Measurements from ENCODE around the gene TMEFF2. TPM values are rescaled to one million over a fixed set of nuclear protein-coding genes. Genes with fewer than 3 reads are reported as not detected.

Gene TMEFF2
- total RNA-seq, 2 experiments from 2014 or later: not detected

DNA sequence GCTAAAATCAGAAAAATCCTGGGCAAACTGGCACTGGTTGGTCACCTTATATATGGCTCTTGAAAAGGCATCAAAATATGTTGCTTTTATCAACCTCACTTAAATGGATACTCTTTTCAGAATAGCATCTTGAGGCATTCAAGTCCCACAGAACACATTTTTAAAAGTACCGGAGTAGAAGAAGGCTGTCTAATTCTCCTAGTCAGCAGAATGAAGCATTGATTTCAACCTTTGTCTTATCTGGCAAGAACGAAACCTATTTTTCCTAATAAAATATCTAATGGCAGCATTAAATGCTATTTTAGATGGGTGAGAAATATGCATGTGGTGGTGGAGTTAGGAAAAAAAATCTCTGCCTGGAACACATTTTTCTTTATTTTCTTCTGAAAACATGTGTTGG is 27.8 kb downstream of the TMEFF2 start:
- intact Hi-C loops (cut with DNase I, micrococcal nuclease): loop anchor here in 1 of 2 experiments (10.0 kb wide), 1 partner anchor 452 kb away; no protein-coding TSS in a partner anchor
- Mint-ChIP-seq H3K27me3 (peaks cover 20% of the 10 kb centered on the region), H3K27ac (no peak overlapping the region), H3K36me3 (ENCODE audit: low read depth) (no peaks in the 10 kb centered on the region), H3K4me3 (no peak overlapping the region), H3K9me3 (ENCODE audit: low read depth) (no peaks in the 10 kb centered on the region), H3K4me1 (peaks cover under 1% of the 10 kb centered on the region)
- POLR2A ChIA-PET: no interaction called here
- CTCF ChIA-PET: no interaction called here
- DNase-seq: no peak
- no peak for ATAC-seq

DNA sequence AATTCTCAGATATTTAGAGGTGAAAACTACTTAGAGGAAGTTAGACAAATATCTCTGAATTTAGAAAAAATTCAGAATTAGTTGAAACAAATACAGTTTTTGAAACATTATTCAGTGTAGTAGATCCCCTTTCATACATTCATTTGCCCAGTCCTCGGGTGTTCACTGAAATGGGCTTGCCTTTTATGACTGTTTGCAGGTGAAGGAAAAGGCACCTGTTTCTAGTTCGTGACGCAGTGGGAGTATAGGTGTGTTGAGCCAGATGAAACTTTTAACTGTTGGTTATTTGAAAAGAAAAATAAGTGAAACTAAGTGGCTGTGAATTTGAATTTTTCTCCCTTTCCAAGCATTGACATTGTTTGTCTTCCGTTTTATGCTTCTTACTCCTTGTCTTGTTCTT is 28.9 kb downstream of the TMEFF2 start:
- intact Hi-C loops (cut with DNase I, micrococcal nuclease): loop anchor here in 1 of 2 experiments (10.0 kb wide), 1 partner anchor 451 kb away; no protein-coding TSS in a partner anchor
- H3K4me1 Mint-ChIP-seq: peaks cover 8% of the 10 kb centered on the region
- CTCF ChIA-PET: no interaction called here
- H3K27me3 Mint-ChIP-seq: peaks cover 15% of the 10 kb centered on the region
- DNase-seq (no peak), ATAC-seq (no peak)
- no peaks in the 10 kb centered on the region for H3K9me3 Mint-ChIP-seq (ENCODE audit: low read depth)
- POLR2A ChIA-PET: no interaction called here
- no peak overlapping the region for H3K27ac Mint-ChIP-seq
- no peak overlapping the region for H3K4me3 Mint-ChIP-seq
- H3K36me3 Mint-ChIP-seq (ENCODE audit: low read depth): no peaks in the 10 kb centered on the region

DNA sequence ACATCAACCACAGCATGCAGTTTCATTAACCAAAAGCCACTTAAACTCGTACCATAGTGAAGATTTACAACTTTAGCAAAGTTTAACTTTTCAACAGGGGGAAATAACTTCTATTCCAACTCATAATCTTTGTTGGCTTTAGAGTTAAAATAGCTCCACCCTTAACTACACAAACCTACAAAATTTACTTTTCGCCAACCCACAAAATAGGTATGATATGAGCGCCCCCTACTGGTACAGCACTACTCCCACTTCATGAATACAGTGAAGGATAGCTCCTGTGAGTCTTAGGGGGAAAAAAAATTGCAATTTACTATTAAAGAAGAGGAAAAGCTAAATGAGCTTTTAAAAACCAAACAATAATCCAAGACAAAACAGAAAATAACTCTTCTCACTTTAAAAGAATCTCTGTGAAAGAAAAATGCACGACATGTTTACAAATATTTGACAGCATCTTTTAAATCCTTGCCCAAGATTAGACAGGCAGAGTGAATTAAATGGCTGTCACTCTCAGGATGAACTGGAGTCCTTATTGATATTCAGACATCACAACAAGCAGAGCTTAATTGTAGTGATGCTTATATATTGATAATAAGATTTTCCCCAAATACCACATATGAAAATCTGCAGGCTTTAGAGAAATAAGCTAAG is 32.2 kb downstream of the TMEFF2 start:
- Mint-ChIP-seq H3K4me1 (peaks cover 8% of the 10 kb centered on the region), H3K27me3 (peaks cover 9% of the 10 kb centered on the region), H3K9me3 (ENCODE audit: low read depth) (no peaks in the 10 kb centered on the region), H3K36me3 (ENCODE audit: low read depth) (no peaks in the 10 kb centered on the region), H3K27ac (no peak overlapping the region), H3K4me3 (no peak overlapping the region)
- ATAC-seq (peak; percentile 74), DNase-seq (peak; percentile 80)
- ChIA-PET CTCF (interaction anchor here (0.6 to 3.5 kb wide), 81 partner anchors 8 to 1091 kb away, joined by 3 to 90 read pairs (median 4); partner anchors contain the start of genes CAVIN2 and TMEFF2), POLR2A (interaction anchor here (0.7 kb wide), 1 partner anchor 93 kb away, joined by 4 read pairs; no protein-coding TSS in a partner anchor)
- intact Hi-C loops (cut with DNase I, micrococcal nuclease): loop anchor here (1.0 to 10.0 kb wide), 9 partner anchors 294 to 998 kb away; no protein-coding TSS in a partner anchor

DNA sequence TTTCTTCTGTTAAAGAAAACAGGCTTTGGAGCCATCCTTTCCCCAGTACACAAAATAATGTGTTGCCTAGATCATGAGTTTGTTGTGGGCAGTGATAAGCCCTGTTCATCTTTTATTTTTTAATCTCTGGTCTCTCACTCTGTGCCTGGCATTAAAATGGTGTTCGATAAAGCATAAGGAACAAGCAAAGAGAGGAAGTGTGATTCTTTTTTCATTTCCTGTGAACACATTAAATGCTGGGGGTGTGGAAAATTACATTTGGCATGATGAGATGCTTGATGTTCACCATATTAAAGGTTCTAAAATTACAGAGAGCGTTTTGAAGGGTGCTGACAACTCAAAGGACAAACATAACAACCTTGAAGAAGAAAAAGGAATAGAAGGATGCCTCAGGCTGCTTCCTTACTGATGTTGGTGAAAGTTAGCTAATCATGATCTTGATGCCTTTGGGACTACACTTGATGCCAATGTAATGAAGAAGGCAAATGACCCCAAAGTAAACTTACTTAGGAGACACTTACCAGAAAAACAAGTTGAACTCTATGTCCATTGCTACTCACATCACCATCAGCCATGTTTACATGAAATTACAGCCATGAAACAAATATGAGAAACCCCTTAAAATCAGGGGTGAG is 33.0 kb downstream of the TMEFF2 start:
- Mint-ChIP-seq H3K4me1 (peaks cover 8% of the 10 kb centered on the region), H3K27me3 (peaks cover 6% of the 10 kb centered on the region), H3K9me3 (ENCODE audit: low read depth) (no peaks in the 10 kb centered on the region), H3K4me3 (no peak overlapping the region), H3K27ac (no peak overlapping the region), H3K36me3 (ENCODE audit: low read depth) (no peaks in the 10 kb centered on the region)
- ATAC-seq: no peak
- intact Hi-C loops (cut with DNase I, micrococcal nuclease): loop anchor here (1.0 to 10.0 kb wide), 9 partner anchors 293 to 997 kb away; no protein-coding TSS in a partner anchor
- POLR2A ChIA-PET: interaction anchor here (0.7 kb wide), 1 partner anchor 93 kb away, joined by 4 read pairs; no protein-coding TSS in a partner anchor
- CTCF ChIA-PET: interaction anchor here (0.6 to 3.5 kb wide), 71 partner anchors 8 to 1090 kb away, joined by 3 to 90 read pairs (median 4); partner anchors contain the start of genes CAVIN2 and TMEFF2
- DNase-seq: no peak

DNA sequence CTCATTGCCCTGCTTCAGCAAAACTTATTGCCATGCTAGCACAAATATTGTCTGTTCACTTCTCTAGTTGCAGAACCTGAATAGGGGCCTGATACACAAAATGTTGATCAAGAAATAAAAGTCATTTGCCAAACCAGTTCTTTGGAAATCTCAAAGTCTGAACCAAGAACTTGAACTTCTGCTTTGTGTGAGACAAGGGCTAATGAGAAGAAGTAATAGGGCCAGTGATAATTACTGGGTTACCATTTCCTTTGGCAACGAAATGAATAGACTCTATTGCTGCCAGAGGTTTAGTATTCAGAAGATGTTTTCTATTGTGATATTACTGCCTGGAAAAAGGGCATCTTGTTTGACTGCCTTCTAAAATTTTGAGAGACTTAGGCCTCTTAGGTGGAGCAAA is 35.0 kb downstream of the TMEFF2 start:
- Mint-ChIP-seq H3K9me3 (ENCODE audit: low read depth) (no peaks in the 10 kb centered on the region), H3K36me3 (ENCODE audit: low read depth) (no peaks in the 10 kb centered on the region), H3K27me3 (peaks cover 4% of the 10 kb centered on the region), H3K4me3 (no peak overlapping the region), H3K4me1 (peaks cover 8% of the 10 kb centered on the region), H3K27ac (no peak overlapping the region)
- ChIA-PET POLR2A (no interaction called here), CTCF (interaction anchor here (0.7 to 1.9 kb wide), 3 partner anchors 18 to 607 kb away, joined by 3 to 5 read pairs (median 3); no protein-coding TSS in a partner anchor)
- ATAC-seq (no peak), DNase-seq (no peak)
- intact Hi-C loops (cut with DNase I, micrococcal nuclease): loop anchor here (5.0 to 10.0 kb wide), 3 partner anchors 402 to 447 kb away; no protein-coding TSS in a partner anchor

DNA sequence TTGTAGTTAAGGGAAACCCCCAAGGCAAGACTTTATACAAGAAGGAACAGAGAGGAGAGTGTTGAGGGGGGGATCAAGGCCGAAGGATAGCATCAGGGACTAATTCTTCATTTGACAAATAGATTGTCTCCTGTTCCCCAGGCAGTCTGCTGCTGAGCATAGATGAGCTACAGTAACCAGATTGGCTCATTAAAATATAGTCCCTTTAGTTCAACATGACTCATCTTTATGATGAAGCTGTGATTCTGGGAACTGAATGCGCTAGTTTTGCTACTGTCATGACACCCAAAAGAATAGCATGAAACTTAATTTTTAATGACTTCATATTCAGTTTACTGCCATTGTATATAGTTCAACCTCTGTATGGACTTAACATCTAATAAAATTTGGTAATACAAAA is 35.5 kb downstream of the TMEFF2 start:
- intact Hi-C loops (cut with DNase I, micrococcal nuclease): no loop called here
- peak; percentile 76 for ATAC-seq

DNA sequence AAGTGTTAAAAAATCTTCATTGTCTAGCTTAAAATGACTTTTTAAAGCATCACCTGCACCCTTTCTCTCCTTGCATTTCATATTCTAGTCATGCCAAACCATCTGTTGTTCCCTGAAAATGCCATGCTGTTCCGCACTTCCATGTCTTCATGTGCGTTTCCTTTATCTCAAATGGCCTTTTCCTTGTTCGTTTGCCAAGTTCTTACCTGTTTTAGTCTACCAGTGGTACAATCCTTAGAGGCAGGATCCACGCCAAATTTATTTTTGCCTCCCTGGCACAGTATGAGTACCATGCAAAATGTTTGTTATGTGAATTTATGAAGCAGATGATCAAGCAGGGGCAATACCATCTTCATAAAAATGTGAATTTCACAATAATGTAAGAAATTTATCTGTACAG is 37.0 kb downstream of the TMEFF2 start:
- ATAC-seq: no peak
- DNase-seq: no peak
- ChIA-PET CTCF (no interaction called here), POLR2A (no interaction called here)
- peaks cover 5% of the 10 kb centered on the region for H3K27me3 Mint-ChIP-seq
- no peak overlapping the region for H3K4me3 Mint-ChIP-seq
- H3K36me3 Mint-ChIP-seq (ENCODE audit: low read depth): no peaks in the 10 kb centered on the region
- intact Hi-C loops (cut with DNase I, micrococcal nuclease): no loop called here
- no peak overlapping the region for H3K27ac Mint-ChIP-seq
- no peaks in the 10 kb centered on the region for H3K9me3 Mint-ChIP-seq (ENCODE audit: low read depth)
- H3K4me1 Mint-ChIP-seq: peaks cover 8% of the 10 kb centered on the region

More for the DNA sequence above, 35.5 kb downstream of the TMEFF2 start:
- Mint-ChIP-seq H3K4me3 (no peak overlapping the region), H3K27ac (no peak overlapping the region), H3K36me3 (ENCODE audit: low read depth) (no peaks in the 10 kb centered on the region), H3K9me3 (ENCODE audit: low read depth) (no peaks in the 10 kb centered on the region), H3K4me1 (peaks cover 8% of the 10 kb centered on the region), H3K27me3 (peaks cover 5% of the 10 kb centered on the region)
- peak; percentile 3 for DNase-seq
- ChIA-PET POLR2A (no interaction called here), CTCF (interaction anchor here (1.9 kb wide), 1 partner anchor 606 kb away, joined by 5 read pairs; no protein-coding TSS in a partner anchor)

DNA sequence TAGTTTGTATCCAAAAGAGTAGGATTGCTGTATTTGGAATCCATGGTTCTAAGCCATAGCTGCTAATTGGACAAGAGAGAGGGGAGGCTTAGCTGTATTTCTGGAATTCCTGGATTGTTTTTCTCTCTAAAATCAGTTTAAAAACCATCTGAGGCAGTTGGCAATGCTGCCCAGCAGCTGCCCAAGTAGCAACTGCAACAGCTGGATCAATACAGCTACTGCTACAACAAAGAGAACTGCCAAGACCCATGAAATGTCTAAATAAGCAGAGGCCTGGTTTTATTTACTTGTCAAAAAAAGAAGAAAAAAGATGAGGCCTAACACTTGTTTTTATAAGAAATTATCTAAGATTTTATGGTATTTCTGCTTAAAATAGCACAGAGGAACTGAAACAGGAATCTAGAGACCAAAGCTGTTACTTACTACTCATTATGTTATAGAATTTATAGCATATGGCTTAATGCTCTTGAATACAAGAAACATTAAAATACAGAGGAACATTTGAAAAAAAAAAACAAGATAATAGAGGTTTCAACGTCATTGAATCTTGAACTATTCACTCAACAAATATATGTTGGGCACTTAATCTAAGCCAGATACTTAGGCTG is 39.1 kb downstream of the TMEFF2 start:
- CTCF ChIA-PET: interaction anchor here (0.6 to 0.9 kb wide), 3 partner anchors 56 to 357 kb away, joined by 3 to 10 read pairs (median 5); no protein-coding TSS in a partner anchor
- H3K4me3 Mint-ChIP-seq: no peak overlapping the region
- intact Hi-C loops (cut with DNase I, micrococcal nuclease): no loop called here

DNA sequence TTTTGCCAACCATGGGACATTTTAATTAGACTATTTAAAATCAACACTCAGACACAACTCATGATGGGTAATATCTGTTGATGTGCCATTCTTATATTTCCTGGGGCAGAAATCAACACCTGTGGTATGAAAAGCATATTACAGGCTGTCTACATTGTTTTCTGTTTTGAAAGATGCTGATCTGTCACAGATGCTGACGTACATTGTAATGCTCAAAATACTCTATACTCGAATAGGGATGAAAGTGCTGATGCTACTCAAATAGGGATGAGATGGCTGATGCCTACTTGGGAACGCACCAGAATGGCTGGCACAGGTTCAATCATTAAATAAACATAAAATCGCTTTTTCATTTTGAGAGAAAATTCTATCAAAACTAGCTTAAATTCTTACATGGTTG is 41.2 kb downstream of the TMEFF2 start:
- no peak for ATAC-seq
- ChIA-PET CTCF (interaction anchor here (1.5 kb wide), 1 partner anchor 8 kb away, joined by 7 read pairs; no protein-coding TSS in a partner anchor), POLR2A (no interaction called here)
- H3K27me3 Mint-ChIP-seq: peaks cover 5% of the 10 kb centered on the region
- H3K9me3 Mint-ChIP-seq (ENCODE audit: low read depth): no peaks in the 10 kb centered on the region
- no peak overlapping the region for H3K4me3 Mint-ChIP-seq
- H3K36me3 Mint-ChIP-seq (ENCODE audit: low read depth): no peaks in the 10 kb centered on the region
- no peak for DNase-seq
- H3K4me1 Mint-ChIP-seq: no peaks in the 10 kb centered on the region
- H3K27ac Mint-ChIP-seq: no peak overlapping the region
- intact Hi-C loops (cut with DNase I, micrococcal nuclease): no loop called here

More for the DNA sequence above, 39.1 kb downstream of the TMEFF2 start:
- Mint-ChIP-seq H3K27ac (no peak overlapping the region), H3K4me1 (no peaks in the 10 kb centered on the region), H3K9me3 (ENCODE audit: low read depth) (no peaks in the 10 kb centered on the region), H3K27me3 (peaks cover 5% of the 10 kb centered on the region), H3K36me3 (ENCODE audit: low read depth) (no peaks in the 10 kb centered on the region)
- DNase-seq: no peak
- POLR2A ChIA-PET: no interaction called here
- ATAC-seq: no peak

DNA sequence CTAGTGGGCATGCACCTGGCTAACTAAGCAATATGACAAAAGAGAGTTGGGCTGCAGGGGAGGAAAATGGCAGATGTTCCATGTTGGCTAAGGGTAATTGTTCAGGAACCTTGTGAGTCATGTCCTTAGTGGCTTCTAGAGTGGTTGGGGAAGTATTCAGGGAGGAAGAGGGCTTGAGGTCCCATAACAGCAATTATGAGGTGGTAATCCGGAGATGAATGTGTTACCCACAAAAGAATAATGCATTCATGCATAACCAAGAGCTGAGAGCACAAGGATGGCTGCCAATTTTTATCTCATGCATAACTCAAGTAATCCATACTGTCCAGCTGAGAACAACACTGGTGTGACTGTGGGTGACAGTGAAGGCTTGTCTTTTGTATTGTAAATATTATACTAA is 42.9 kb downstream of the TMEFF2 start:
- Mint-ChIP-seq H3K9me3 (ENCODE audit: low read depth) (no peaks in the 10 kb centered on the region), H3K4me1 (no peaks in the 10 kb centered on the region), H3K27me3 (peaks cover 5% of the 10 kb centered on the region), H3K4me3 (no peak overlapping the region), H3K36me3 (ENCODE audit: low read depth) (no peaks in the 10 kb centered on the region), H3K27ac (no peak overlapping the region)
- ATAC-seq: no peak
- ChIA-PET POLR2A (no interaction called here), CTCF (interaction anchor here (0.9 to 1.2 kb wide), 2 partner anchors 11 to 340 kb away, joined by 4 to 6 read pairs; no protein-coding TSS in a partner anchor)
- intact Hi-C loops (cut with DNase I, micrococcal nuclease): no loop called here
- no peak for DNase-seq

DNA sequence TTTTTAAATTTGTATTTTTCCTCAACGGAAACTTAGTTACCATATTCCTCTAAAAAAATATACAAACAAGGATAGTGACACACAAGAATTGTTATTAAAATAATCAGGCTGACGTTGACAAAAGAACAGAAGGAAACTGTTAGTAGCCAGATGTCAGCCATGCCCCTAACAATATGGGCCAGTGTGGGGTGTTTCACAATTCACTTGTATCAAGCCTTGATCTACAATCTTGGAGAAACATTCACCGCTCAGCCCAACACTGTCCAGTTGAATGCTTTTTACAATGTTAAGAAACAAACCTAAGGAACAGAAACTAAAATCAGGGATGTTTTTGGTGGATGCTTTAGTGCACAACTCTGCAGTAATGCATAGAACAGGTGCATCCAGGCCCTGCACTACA is 44.6 kb downstream of the TMEFF2 start:
- CTCF ChIA-PET: no interaction called here
- Mint-ChIP-seq H3K27me3 (peaks cover 5% of the 10 kb centered on the region), H3K27ac (no peak overlapping the region), H3K4me3 (no peak overlapping the region), H3K4me1 (peaks cover 2% of the 10 kb centered on the region), H3K9me3 (ENCODE audit: low read depth) (no peaks in the 10 kb centered on the region), H3K36me3 (ENCODE audit: low read depth) (no peaks in the 10 kb centered on the region)
- POLR2A ChIA-PET: no interaction called here
- ATAC-seq (no peak), DNase-seq (no peak)
- intact Hi-C loops (cut with DNase I, micrococcal nuclease): no loop called here
